ACHN (cell line): ENCODE results near the gene WDR62.
"Not testable (repeated sequence)": the region's sequence is repeated elsewhere in the genome, so short reads cannot be mapped to it uniquely, and the experiment has no call there.

ENCODE experiments used
- DNase-seq: peaks from one replicate; pipeline ENCODE4 v3.0.0-alpha.2; 2015
- in situ Hi-C: cut with HindIII; loops from 2 replicates; pipeline ENCODE4 v1.10.0; 2017; ENCODE audit warnings: low sequenced_read_pairs, low pct_ligation_motif_present, low pct_unique_long_range_greater_than_20kb

Gene WDR62

DNA sequence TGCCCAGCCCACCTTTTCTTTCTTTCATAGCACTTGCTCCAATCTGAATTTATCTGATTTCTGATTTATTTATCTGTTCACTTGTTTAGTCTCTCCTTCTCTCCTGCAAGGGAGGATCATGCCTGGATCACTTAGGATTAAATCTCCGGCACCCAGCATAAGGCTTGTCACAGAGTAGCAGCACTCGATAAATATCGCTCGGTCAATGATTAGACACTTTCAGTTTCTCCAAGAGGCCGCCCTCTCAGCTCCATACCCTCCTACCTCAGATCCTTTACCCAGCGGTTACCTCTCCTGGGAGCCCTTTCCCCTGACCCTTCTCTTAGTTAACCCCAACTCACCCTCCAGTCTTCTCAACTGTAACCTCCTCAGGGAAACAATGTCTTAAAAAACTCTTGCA, 23.4 kb upstream of the WDR62 start:
- DNase-seq, result no peak
- in situ Hi-C loops, result no loop called here

DNA sequence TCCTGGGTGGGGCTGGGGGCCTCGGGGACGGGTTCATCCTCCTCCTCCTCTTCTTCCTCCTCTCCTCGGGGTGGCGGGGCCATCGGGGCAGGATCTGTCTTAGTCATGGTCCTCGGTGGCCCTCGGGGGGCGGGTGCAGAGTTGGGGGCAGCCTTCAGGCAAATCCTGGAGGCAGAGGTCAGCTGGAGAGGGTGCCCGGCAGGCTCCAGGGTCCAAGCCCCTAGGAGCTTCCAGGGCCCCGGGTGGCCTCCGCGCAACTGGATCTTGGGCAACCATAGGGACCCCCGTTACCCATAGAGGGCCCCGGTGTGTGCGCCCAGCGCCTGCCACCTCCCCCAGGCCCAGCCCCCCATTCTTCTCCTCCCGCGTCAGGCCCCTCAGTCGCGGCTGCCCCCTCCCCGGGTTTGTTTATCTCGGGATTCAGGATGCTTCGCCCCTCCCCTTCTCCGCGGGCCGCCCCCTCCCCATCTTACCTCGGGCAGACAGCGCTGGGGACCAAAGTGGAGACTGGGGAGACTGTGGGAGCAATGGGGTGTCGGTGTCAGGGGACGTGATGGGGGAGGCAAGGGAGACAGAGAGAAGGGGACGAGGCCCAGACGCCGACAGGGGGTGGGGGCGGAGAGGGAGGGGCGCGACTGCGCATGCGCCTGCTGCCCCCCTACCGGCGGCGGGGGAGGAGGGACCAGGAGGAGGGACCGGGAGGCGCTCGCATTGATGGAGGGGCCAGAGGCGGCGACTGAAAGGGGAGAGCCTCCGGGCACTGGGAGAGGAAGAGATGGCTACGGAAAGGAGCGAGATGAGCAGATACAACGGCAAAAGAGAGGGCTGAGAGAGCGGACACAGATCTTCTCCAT, 22.2 kb upstream of the WDR62 start, which contains the start of gene CLIP3:
TSS of gene CLIP3 (minus strand) at position 623 of the 854 bp plus-strand sequence. CDS start at position 107, 516 bp downstream.
- in situ Hi-C loops, result no loop called here

GRCh38 chr19:36040495-36040894, 14.2 kb upstream of the WDR62 start:
- in situ Hi-C loops, result no loop called here
- no peak for DNase-seq

More for the DNA sequence above, 22.2 kb upstream of the WDR62 start, which contains the start of gene CLIP3:
- peak; percentile 52 for DNase-seq

DNA sequence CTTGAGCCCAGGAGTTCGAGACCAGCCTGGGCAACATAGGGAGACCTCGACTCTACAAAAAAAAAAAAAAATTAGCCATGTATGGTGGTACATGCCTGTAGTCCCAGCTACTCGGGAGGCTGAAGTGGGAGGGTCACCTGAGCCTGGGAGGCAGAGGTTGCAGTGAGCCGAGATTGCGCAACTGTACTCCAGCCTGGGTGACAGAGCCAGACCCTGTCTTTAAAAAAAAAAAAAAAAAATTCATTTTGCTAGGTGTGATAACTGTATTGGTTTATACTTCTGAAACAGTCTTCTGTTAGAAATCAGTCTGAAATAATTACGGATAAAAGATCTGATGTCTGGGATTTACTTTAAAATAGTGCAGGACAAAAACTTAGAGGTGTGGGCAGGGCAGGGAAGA, 13.6 kb upstream of the WDR62 start:
- DNase-seq, in situ Hi-C loops: not testable (repeated sequence)

DNA sequence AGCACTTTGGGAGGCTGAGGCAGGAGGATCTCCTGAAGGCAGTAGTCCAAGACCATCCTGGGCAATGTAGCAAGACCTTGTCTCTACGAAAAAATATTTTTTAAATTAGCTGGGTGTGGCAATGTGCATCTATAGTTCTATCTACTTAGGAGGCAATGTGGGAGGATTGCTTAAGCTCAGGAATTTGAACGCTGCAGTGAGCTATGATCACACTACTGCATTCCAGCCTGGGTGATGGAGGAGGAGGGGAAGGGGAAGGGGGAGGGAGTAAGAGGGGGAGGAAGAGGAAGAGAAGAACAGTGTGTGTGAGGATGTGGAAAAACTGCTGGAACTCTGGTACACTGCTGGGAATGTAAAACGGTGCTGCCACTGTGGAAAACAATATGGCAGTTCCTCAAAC, 12.9 kb upstream of the WDR62 start:
- in situ Hi-C loops, result no loop called here
- DNase-seq, result peak; percentile 42

DNA sequence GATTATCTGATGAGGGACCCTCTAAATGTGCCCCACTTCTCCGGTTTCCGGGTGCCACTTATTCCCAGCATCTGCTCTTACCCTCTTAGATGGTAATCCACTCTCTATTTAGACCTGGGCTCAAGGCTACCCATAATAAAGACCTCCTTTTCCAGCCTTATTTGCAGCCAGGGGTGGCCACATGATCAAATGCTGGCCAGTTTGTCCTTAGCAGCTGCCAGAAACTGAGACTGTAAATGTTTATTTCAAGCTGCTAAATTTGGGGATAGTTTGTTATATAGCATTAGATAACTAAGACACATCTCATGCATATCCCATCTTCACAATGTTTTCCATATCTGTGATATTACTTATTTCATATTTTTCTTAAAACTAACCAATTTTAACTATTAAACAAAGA, 10.7 kb upstream of the WDR62 start:
- no peak for DNase-seq
- in situ Hi-C loops, result no loop called here

DNA sequence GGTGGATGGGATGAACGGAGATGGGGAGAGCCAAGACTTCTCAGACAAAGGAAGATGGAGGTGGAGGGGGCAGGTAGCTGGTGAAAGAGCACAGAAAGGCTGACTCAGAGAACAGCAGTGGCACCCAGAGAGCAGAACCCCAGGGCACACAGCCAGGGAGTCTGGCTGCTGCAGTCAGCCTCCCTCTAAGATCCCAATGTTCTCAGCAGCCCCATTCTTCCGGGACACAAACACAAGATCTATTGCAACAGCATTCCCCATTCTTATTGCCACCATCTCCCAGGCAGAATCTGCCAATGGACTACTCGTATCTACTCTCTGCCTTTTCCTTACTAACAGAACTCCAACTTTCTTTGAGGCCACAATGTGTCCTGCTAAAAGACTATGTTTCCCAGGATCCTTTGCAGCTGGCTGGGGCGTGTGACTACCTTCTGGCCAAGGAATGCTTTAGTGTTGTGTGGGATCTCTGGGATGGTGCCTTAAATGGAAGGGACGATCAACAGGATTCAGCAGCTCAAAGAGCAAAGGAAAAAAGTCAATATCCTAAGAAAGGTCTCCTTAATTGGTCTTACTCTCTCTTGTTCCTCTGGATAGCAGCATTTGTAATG, 8.2 kb upstream of the WDR62 start:
- DNase-seq, result no peak
- in situ Hi-C loops, result no loop called here

- no peak for DNase-seq
- in situ Hi-C loops, result no loop called here
These were observed 6.9 kb upstream of the WDR62 start for GRCh38 chr19:36047835-36048234.

DNA sequence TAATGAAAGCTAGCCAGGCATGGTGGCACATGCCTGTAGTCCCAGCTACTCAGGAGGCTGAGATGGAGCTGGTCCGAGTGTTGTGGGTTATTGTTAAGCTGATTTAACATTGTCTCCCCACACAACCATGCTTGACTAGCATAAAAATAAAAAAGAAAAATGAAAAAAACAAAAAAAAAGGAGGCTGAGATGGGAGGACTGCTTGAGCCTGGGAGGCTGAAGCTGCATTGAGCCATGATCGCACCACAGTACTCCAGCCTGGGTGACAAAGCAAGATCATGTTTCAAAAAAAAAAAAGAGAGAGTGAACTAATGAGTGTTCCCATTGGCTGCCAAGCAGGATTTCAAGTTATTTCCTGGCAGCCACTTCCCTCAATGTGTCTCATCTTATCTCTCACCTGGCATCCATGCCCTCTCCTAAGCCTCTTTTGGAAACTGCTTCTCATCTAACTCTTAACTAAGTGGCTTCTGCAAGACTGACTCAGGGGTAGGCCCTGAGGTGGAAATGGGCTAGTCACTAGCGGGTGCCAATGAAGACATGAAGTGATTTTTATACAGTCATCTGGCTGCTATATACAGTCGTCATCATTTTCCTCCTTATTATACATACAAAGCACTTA, 5.5 kb upstream of the WDR62 start:
- DNase-seq, result no peak
- in situ Hi-C loops, result no loop called here

- DNase-seq, result peak; percentile 17
- in situ Hi-C loops, result no loop called here
These were observed 3.5 kb upstream of the WDR62 start for GRCh38 chr19:36051236-36051635.

- in situ Hi-C loops, result no loop called here
- DNase-seq, result no peak
These were observed 3.1 kb upstream of the WDR62 start for GRCh38 chr19:36051637-36052036.

DNA sequence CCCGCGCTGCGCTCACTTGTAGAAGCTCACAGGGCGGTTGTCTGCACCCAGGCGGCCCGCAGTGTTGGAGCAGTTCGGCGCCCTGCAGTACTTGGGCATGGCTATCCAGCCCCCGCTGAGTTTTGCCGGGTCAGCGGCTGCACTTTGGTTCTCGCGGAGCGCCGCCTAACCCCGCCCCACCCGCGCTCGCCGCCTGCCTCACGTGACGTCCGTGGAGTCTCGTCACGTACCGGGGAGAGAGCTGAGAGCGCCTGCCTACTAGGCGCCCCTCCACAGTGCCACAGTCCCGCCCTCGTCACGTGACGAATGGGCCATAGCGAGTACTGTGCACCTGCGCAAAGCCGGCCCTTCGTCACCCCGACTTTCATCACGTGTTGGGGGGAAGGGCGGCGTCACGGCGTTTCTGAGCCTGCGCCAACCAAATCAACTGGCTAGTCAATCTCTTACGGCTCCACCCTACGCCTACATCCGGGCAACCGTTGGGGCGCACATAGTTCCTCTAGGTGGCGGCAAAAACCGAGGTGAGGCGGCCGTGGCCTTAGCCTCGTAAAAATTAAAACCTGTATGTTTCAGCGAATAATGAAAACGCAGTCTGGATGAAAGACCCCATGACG, 471 bp upstream of the WDR62 start, which contains the start of gene THAP8:
TSS of gene THAP8 (minus strand) at position 167 of the 614 bp plus-strand sequence. CDS start at position 99, 68 bp downstream.
- in situ Hi-C loops, result no loop called here
- DNase-seq, result peak; percentile 97

GRCh38 chr19:36058481-36059179, 3.9 kb downstream of the WDR62 start:
- DNase-seq, result no peak
- in situ Hi-C loops, result no loop called here

DNA sequence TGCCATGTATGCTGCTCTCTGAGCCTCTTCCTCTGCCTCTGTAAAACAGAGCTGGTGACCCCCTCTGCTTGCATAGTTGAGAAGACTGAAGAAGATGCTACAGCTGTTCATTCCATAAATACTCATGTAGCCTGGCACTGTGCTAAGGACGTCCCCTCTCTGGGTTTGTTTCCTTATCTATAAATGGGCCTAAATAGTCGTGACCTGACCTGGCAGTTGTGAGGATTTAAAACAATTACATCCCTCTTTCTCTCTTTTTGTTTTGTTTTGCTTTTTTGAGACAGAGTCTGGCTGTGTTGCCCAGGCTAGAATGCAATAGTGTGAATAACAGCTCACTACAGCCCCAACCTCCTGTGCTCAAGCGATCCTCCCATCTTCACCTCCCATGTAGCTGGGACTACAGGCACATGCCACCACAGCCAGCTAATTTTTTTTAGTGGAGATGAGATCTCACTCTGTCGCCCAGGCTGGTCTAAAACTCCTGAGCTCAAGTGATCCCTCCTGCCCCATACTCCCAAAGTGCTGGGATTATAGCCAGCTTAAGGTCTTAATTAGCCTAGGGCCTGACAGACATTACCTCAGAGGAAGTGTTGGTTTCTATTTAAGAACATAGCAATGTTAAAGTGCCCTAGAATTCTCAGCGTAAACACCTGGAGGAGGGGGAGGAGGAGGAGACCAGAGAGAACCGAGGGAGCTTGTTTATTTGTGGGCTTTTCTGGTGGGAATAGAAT, 4.6 kb downstream of the WDR62 start:
- in situ Hi-C loops, result no loop called here
- no peak for DNase-seq

- DNase-seq, result peak; percentile 35
- in situ Hi-C loops, result no loop called here
These were observed 5.7 kb downstream of the WDR62 start for GRCh38 chr19:36060430-36060829.

GRCh38 chr19:36061367-36061766, 6.7 kb downstream of the WDR62 start:
- no peak for DNase-seq
- in situ Hi-C loops, result no loop called here

DNA sequence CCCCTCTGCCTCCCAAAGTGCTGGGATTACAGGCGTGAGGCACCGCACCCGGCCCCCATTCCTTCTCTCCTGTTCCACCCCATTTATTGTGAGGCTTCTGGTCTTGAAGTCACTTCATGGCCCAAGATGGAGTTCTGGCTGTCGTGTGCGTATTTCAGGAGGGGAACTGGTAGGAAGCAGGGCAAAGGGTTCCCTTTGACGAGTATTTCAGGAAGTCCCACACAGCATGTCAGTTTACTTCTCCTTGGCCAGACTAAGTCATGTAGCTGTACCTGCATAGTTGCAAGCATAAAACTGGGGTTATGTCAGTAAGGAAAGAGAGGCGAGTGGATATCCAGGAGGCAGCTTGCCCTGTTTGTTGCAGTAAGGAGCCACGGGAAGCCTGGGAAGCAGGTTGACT, 10.1 kb downstream of the WDR62 start:
- DNase-seq, result no peak
- in situ Hi-C loops, result no loop called here

DNA sequence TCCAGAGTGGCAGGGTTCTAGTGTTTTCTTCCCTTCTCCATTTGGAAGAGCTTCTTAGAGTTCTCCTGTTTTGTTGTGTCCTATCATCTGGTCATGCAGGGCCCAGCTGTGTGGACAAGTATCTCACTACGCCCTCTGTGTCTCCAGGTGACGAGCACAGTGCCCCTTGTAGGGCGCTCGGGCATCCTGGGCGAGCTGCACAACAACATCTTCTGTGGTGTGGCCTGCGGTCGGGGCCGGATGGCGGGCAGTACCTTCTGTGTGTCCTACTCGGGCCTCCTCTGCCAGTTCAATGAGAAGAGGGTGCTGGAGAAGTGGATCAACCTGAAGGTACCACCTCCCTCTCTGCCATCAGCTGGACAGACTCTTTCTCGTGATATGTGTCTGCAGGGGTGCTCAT, 13.0 kb downstream of the WDR62 start:
- no peak for DNase-seq
- in situ Hi-C loops, result no loop called here
